ENCODE results near the gene RFX5. TPM values are rescaled to one million over a fixed set of nuclear protein-coding genes. Genes with fewer than 3 reads are reported as not detected.

RFX5 gene
- total and polyA plus RNA-seq, 12 donors = 22.6 to 82.5 (median 50.0) TPM

Small RNAs within 50 kb of the gene (small RNA-seq; reads per million reads assigned to genes)
- 0.08 to 0.12 reads per million in 2 donors for gene RN7SL444P

Other genes starting within 250 kb of the RFX5 start
- gene SEMA6C, start 200.6 kb downstream of the RFX5 start, total RNA-seq = 1 to 10 TPM in 8 of 9 donors, under 1 TPM in 1; 0.66 to 7.1 (median 3.6) TPM
- 10 to 100 TPM in 2 of 3 donors, under 1 TPM in 1; 0.88 to 40.5 (median 14.9) TPM for gene SEMA6C, start 200.6 kb downstream of the RFX5 start, polyA plus RNA-seq
- gene TNFAIP8L2, start 190.6 kb downstream of the RFX5 start, total RNA-seq = 10 to 100 TPM in 3 of 9 donors, 1 to 10 TPM in 6; 1.4 to 18.3 (median 6.4) TPM
- 10 to 100 TPM in 2 of 3 donors, 1 to 10 TPM in 1; 3.3 to 19.9 (median 15.2) TPM for gene TNFAIP8L2, start 190.6 kb downstream of the RFX5 start, polyA plus RNA-seq
- gene LYSMD1, start 181.3 kb downstream of the RFX5 start, total RNA-seq = 10 to 100 TPM in 7 of 9 donors, 1 to 10 TPM in 2; 7.9 to 21.5 (median 14.6) TPM
- gene LYSMD1, start 181.3 kb downstream of the RFX5 start, polyA plus RNA-seq = 10 to 100 TPM in 1 of 3 donors, 1 to 10 TPM in 2; 4.4 to 12.8 (median 9.1) TPM
- gene SCNM1, start 181.1 kb downstream of the RFX5 start, total RNA-seq = 10 to 100 TPM; 16.4 to 51.7 (median 33.0) TPM
- gene SCNM1, start 181.1 kb downstream of the RFX5 start, polyA plus RNA-seq = 10 to 100 TPM; 47.2 to 89.0 (median 83.2) TPM
- 1 to 10 TPM in 1 of 9 donors, under 1 TPM in 2, not detected in 6; 0.28 to 1.2 (median 0.60) TPM for gene TMOD4, start 171.3 kb downstream of the RFX5 start, total RNA-seq
- gene TMOD4, start 171.3 kb downstream of the RFX5 start, polyA plus RNA-seq = under 1 TPM in 2 of 3 donors, not detected in 1; 0.84 to 0.88 TPM
- 10 to 100 TPM; 30.0 to 57.1 (median 39.1) TPM for gene VPS72, start 157.1 kb downstream of the RFX5 start, total RNA-seq
- 10 to 100 TPM; 33.1 to 54.4 (median 41.3) TPM for gene VPS72, start 157.1 kb downstream of the RFX5 start, polyA plus RNA-seq
- 10 to 100 TPM; 28.8 to 61.7 (median 47.1) TPM for gene PIP5K1A, start 148.7 kb downstream of the RFX5 start, total RNA-seq
- gene PIP5K1A, start 148.7 kb downstream of the RFX5 start, polyA plus RNA-seq = 10 to 100 TPM; 31.2 to 46.1 (median 43.7) TPM
- gene PSMD4, start 92.5 kb downstream of the RFX5 start, total RNA-seq = 100 to 1,000 TPM in 8 of 9 donors, 10 to 100 TPM in 1; 99.5 to 380 (median 144) TPM
- 100 to 1,000 TPM; 200 to 323 (median 250) TPM for gene PSMD4, start 92.5 kb downstream of the RFX5 start, polyA plus RNA-seq
- 10 to 100 TPM; 11.1 to 38.3 (median 32.4) TPM for gene ZNF687, start 65.0 kb downstream of the RFX5 start, total RNA-seq
- 10 to 100 TPM in 1 of 3 donors, 1 to 10 TPM in 2; 7.5 to 18.5 (median 9.5) TPM for gene ZNF687, start 65.0 kb downstream of the RFX5 start, polyA plus RNA-seq
- gene PI4KB, start 19.8 kb downstream of the RFX5 start, total RNA-seq = 10 to 100 TPM; 57.7 to 83.5 (median 66.3) TPM
- gene PI4KB, start 19.8 kb downstream of the RFX5 start, polyA plus RNA-seq = 10 to 100 TPM; 30.8 to 56.6 (median 37.6) TPM
- 10 to 100 TPM; 13.3 to 41.6 (median 34.7) TPM for gene SELENBP1, start 25.5 kb upstream of the RFX5 start, total RNA-seq
- gene SELENBP1, start 25.5 kb upstream of the RFX5 start, polyA plus RNA-seq = 10 to 100 TPM; 11.0 to 61.8 (median 32.3) TPM
- gene PSMB4, start 52.3 kb upstream of the RFX5 start, total RNA-seq = 100 to 1,000 TPM; 204 to 634 (median 299) TPM
- gene PSMB4, start 52.3 kb upstream of the RFX5 start, polyA plus RNA-seq = 100 to 1,000 TPM; 364 to 544 (median 406) TPM
- gene POGZ, start 112.2 kb upstream of the RFX5 start, total RNA-seq = 100 to 1,000 TPM in 1 of 9 donors, 10 to 100 TPM in 8; 24.0 to 117 (median 60.8) TPM
- 10 to 100 TPM; 41.2 to 85.0 (median 63.0) TPM for gene POGZ, start 112.2 kb upstream of the RFX5 start, polyA plus RNA-seq
- gene CGN, start 164.1 kb upstream of the RFX5 start, total RNA-seq = 1 to 10 TPM in 3 of 9 donors, under 1 TPM in 6; 0.06 to 5.8 (median 0.78) TPM
- 1 to 10 TPM in 1 of 3 donors, under 1 TPM in 2; 0.77 to 3.2 (median 0.86) TPM for gene CGN, start 164.1 kb upstream of the RFX5 start, polyA plus RNA-seq
- 10 to 100 TPM in 3 of 9 donors, 1 to 10 TPM in 6; 5.5 to 18.5 (median 9.2) TPM for gene TUFT1, start 193.1 kb upstream of the RFX5 start, total RNA-seq
- 10 to 100 TPM in 1 of 3 donors, 1 to 10 TPM in 2; 6.8 to 17.9 (median 9.0) TPM for gene TUFT1, start 193.1 kb upstream of the RFX5 start, polyA plus RNA-seq

All from adrenal gland (tissue), 12 donors.